HEK293 (cell line): ENCODE data around the gene MKI67.

Experiments used
- ATF2 ChIP-seq: fragments of 450-650 bp; formaldehyde crosslinking; IDR thresholded peaks from 2 replicates; pipeline ENCODE4 v1.5.1; 2016; ENCODE audit warnings: missing biosample characterization, missing genetic modification characterization, low read depth
- GLIS1 ChIP-seq: fragments of 450-650 bp; formaldehyde crosslinking; IDR thresholded peaks from 2 replicates; pipeline ENCODE4 v1.5.1; 2016; ENCODE audit warnings: missing biosample characterization, missing genetic modification characterization
- GLIS2 ChIP-seq: fragments of 450-650 bp; formaldehyde crosslinking; IDR thresholded peaks from 2 replicates; pipeline ENCODE4 v1.5.1; 2016; ENCODE audit warnings: missing biosample characterization, missing genetic modification characterization
- HOXA7 ChIP-seq: sonication (generic); formaldehyde crosslinking; IDR thresholded peaks from 2 replicates; pipeline ENCODE4 v1.8.1; 2022; ENCODE audit warnings: missing genetic modification reagents, borderline replicate concordance
- PRDM1 ChIP-seq: fragments of 450-650 bp; formaldehyde crosslinking; IDR thresholded peaks from 2 replicates; pipeline ENCODE4; 2016; ENCODE audit warnings: missing biosample characterization, missing genetic modification characterization
- SP7 ChIP-seq: fragments of 450-650 bp; formaldehyde crosslinking; IDR thresholded peaks from 2 replicates; pipeline ENCODE4 v1.5.1; 2016; ENCODE audit warnings: missing biosample characterization, missing genetic modification characterization
- TCF7L2 ChIP-seq: IDR thresholded peaks from 2 replicates; pipeline ENCODE4 v1.6.1; 2011; ENCODE audit warnings: low read depth, mild to moderate bottlenecking, inconsistent platforms, low read length, moderate library complexity, borderline replicate concordance
- ZBTB48 ChIP-seq: fragments of 450-650 bp; formaldehyde crosslinking; IDR thresholded peaks from 2 replicates; pipeline ENCODE4 v1.5.1; 2016; ENCODE audit warnings: missing biosample characterization, missing genetic modification characterization
- ZNF10 ChIP-seq: fragments of 450-650 bp; formaldehyde crosslinking; IDR thresholded peaks from 2 replicates; pipeline ENCODE4 v1.5.1; 2017; ENCODE audit warnings: missing biosample characterization, missing genetic modification characterization
- ZNF114 ChIP-seq: fragments of 450-650 bp; formaldehyde crosslinking; IDR thresholded peaks from 2 replicates; pipeline ENCODE4 v1.5.0; 2017; ENCODE audit warnings: missing biosample characterization, missing genetic modification characterization
- ZNF138 ChIP-seq: fragments of 450-650 bp; formaldehyde crosslinking; IDR thresholded peaks from 2 replicates; pipeline ENCODE4 v1.5.1; 2016; ENCODE audit warnings: missing biosample characterization, missing genetic modification characterization, borderline replicate concordance
- ZNF140 ChIP-seq: fragments of 450-650 bp; formaldehyde crosslinking; IDR thresholded peaks from 2 replicates; pipeline ENCODE4 v1.5.1; 2016; ENCODE audit warnings: missing biosample characterization, missing genetic modification characterization
- ZNF146 ChIP-seq: fragments of 450-650 bp; formaldehyde crosslinking; IDR thresholded peaks from 2 replicates; pipeline ENCODE4 v1.5.1; 2016; ENCODE audit warnings: missing biosample characterization, missing genetic modification characterization
- ZNF16 ChIP-seq: fragments of 450-650 bp; formaldehyde crosslinking; IDR thresholded peaks from 2 replicates; pipeline ENCODE4 v1.5.1; 2016; ENCODE audit warnings: low read depth, missing biosample characterization, missing genetic modification characterization
- ZNF18 ChIP-seq: fragments of 450-650 bp; formaldehyde crosslinking; IDR thresholded peaks from 2 replicates; pipeline ENCODE4 v1.5.1; 2016; ENCODE audit warnings: missing biosample characterization, missing genetic modification characterization
- ZNF202 ChIP-seq: fragments of 450-650 bp; formaldehyde crosslinking; IDR thresholded peaks from 2 replicates; pipeline ENCODE4 v1.5.1; 2016; ENCODE audit warnings: missing biosample characterization, missing genetic modification characterization, borderline replicate concordance
- ZNF221 ChIP-seq: fragments of 450-650 bp; formaldehyde crosslinking; IDR thresholded peaks from 2 replicates; pipeline ENCODE4 v1.5.1; 2017; ENCODE audit warnings: missing biosample characterization, missing genetic modification characterization, borderline replicate concordance
- ZNF341 ChIP-seq: fragments of 450-650 bp; formaldehyde crosslinking; IDR thresholded peaks from 2 replicates; pipeline ENCODE4; 2016; ENCODE audit warnings: low read depth, missing biosample characterization, missing genetic modification characterization
- ZNF354C ChIP-seq: fragments of 450-650 bp; formaldehyde crosslinking; IDR thresholded peaks from 2 replicates; pipeline ENCODE4 v1.5.1; 2016; ENCODE audit warnings: missing biosample characterization, missing genetic modification characterization, low read depth, borderline replicate concordance
- ZNF366 ChIP-seq: fragments of 450-650 bp; formaldehyde crosslinking; conservative IDR thresholded peaks from 2 replicates; pipeline ENCODE4 v1.5.1; 2016; ENCODE audit warnings: missing biosample characterization, missing genetic modification characterization
- ZNF48 ChIP-seq: fragments of 450-650 bp; formaldehyde crosslinking; IDR thresholded peaks from 2 replicates; pipeline ENCODE4 v1.5.1; 2016; ENCODE audit warnings: missing biosample characterization, missing genetic modification characterization
- ZNF514 ChIP-seq: fragments of 450-650 bp; formaldehyde crosslinking; IDR thresholded peaks from 2 replicates; pipeline ENCODE4 v1.5.1; 2016; ENCODE audit warnings: missing biosample characterization, missing genetic modification characterization
- ZNF530 ChIP-seq: fragments of 450-650 bp; formaldehyde crosslinking; IDR thresholded peaks from 2 replicates; pipeline ENCODE4 v1.5.1; 2016; ENCODE audit warnings: low read depth, missing biosample characterization, missing genetic modification characterization
- ZNF544 ChIP-seq: fragments of 450-650 bp; formaldehyde crosslinking; IDR thresholded peaks from 2 replicates; pipeline ENCODE4 v1.5.0; 2017; ENCODE audit warnings: missing biosample characterization, missing genetic modification characterization
- ZNF624 ChIP-seq: fragments of 450-650 bp; formaldehyde crosslinking; IDR thresholded peaks from 2 replicates; pipeline ENCODE4 v1.5.1; 2017; ENCODE audit warnings: missing biosample characterization, missing genetic modification characterization
- ZNF768 ChIP-seq: fragments of 450-650 bp; formaldehyde crosslinking; IDR thresholded peaks from 2 replicates; pipeline ENCODE4 v1.5.1; 2018; ENCODE audit warnings: missing biosample characterization, mild to moderate bottlenecking, missing genetic modification characterization
- ZNF776 ChIP-seq: fragments of 450-650 bp; formaldehyde crosslinking; IDR thresholded peaks from 2 replicates; pipeline ENCODE4 v1.5.0; 2017; ENCODE audit warnings: missing biosample characterization, missing genetic modification characterization, borderline replicate concordance
- ZNF792 ChIP-seq: fragments of 450-650 bp; formaldehyde crosslinking; IDR thresholded peaks from 2 replicates; pipeline ENCODE4 v1.5.1; 2016; ENCODE audit warnings: missing biosample characterization, missing genetic modification characterization
- ZNF843 ChIP-seq: fragments of 450-650 bp; formaldehyde crosslinking; IDR thresholded peaks from 2 replicates; pipeline ENCODE4 v1.5.1; 2016; ENCODE audit warnings: missing biosample characterization, missing genetic modification characterization
- TF ChIP-seq, protein P1 (sequence below): fragments of 450-650 bp; formaldehyde crosslinking; IDR thresholded peaks from 2 replicates; pipeline ENCODE4 v1.5.1; 2017; ENCODE audit warnings: missing biosample characterization, missing genetic modification characterization
- TF ChIP-seq, protein P2 (sequence below): fragments of 450-650 bp; formaldehyde crosslinking; IDR thresholded peaks from 2 replicates; pipeline ENCODE4 v1.5.1; 2017; ENCODE audit warnings: missing biosample characterization, missing genetic modification characterization
- TF ChIP-seq, protein P3 (sequence below): fragments of 450-650 bp; formaldehyde crosslinking; IDR thresholded peaks from 2 replicates; pipeline ENCODE4 v1.5.1; 2016; ENCODE audit warnings: missing biosample characterization, missing genetic modification characterization
- TF ChIP-seq, protein P4 (sequence below): fragments of 450-650 bp; formaldehyde crosslinking; IDR thresholded peaks from 2 replicates; pipeline ENCODE4 v1.5.1; 2017; ENCODE audit warnings: missing biosample characterization, missing genetic modification characterization

MKI67 gene

DNA sequence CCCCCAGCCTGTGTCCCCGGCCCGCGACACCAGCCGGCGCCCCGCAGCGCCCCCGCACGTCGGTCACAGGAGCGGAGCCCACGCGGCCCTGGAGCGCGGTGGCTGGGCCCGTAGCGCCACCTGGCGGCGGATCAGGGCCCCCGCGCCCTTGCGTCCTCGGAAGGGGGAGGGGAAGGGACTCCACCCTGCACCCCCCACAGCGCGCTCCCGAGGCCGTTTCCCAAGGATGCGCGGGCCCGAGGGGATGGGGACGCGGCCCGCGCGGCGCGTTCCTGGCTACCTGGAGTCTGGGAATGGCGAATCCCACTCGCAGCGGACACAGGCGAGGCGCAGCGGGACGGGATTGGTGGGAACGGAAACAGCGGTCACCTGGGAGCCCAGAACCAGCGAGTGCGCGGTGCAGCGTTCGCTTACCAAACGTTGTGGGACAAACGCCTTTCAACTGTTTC lies 23.8 kb upstream of the MKI67 start (continued):
- TF ChIP-seq ZNF354C (tag by site-specific recombination), result no peak
- no peak for TF ChIP-seq PRDM1 (tag by site-specific recombination)
- no peak for TF ChIP-seq ZNF776
- no peak for TF ChIP-seq TCF7L2
- no peak for TF ChIP-seq ZNF341 (tag by site-specific recombination)
- no peak for TF ChIP-seq ZNF202 (tag by site-specific recombination)
- TF ChIP-seq, protein P1, sequence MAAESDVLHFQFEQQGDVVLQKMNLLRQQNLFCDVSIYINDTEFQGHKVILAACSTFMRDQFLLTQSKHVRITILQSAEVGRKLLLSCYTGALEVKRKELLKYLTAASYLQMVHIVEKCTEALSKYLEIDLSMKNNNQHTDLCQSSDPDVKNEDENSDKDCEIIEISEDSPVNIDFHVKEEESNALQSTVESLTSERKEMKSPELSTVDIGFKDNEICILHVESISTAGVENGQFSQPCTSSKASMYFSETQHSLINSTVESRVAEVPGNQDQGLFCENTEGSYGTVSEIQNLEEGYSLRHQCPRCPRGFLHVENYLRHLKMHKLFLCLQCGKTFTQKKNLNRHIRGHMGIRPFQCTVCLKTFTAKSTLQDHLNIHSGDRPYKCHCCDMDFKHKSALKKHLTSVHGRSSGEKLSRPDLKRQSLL, result no peak
- TF ChIP-seq, protein P2, sequence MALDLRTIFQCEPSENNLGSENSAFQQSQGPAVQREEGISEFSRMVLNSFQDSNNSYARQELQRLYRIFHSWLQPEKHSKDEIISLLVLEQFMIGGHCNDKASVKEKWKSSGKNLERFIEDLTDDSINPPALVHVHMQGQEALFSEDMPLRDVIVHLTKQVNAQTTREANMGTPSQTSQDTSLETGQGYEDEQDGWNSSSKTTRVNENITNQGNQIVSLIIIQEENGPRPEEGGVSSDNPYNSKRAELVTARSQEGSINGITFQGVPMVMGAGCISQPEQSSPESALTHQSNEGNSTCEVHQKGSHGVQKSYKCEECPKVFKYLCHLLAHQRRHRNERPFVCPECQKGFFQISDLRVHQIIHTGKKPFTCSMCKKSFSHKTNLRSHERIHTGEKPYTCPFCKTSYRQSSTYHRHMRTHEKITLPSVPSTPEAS (tag by site-specific recombination), result no peak
- TF ChIP-seq ZNF10 (tag by site-specific recombination), result no peak
- no peak for TF ChIP-seq ZBTB48 (tag by site-specific recombination)
- TF ChIP-seq ZNF114 (tag by site-specific recombination), result no peak
- TF ChIP-seq, protein P3, sequence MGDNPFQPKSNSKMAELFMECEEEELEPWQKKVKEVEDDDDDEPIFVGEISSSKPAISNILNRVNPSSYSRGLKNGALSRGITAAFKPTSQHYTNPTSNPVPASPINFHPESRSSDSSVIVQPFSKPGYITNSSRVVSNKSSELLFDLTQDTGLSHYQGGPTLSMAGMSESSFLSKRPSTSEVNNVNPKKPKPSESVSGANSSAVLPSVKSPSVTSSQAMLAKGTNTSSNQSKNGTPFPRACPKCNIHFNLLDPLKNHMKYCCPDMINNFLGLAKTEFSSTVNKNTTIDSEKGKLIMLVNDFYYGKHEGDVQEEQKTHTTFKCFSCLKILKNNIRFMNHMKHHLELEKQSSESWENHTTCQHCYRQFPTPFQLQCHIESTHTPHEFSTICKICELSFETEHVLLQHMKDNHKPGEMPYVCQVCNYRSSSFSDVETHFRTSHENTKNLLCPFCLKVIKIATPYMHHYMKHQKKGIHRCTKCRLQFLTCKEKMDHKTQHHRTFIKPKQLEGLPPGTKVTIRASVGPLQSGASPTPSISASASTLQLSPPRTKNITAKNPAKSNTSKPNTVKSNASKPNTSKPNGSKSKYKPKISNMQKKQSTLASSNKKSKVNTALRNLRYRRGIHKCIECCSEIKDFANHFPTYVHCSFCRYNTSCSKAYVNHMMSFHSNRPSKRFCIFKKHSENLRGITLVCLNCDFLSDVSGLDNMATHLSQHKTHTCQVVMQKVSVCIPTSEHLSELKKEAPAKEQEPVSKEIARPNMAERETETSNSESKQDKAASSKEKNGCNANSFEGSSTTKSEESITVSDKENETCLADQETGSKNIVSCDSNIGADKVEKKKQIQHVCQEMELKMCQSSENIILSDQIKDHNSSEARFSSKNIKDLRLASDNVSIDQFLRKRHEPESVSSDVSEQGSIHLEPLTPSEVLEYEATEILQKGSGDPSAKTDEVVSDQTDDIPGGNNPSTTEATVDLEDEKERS (tag by site-specific recombination), result no peak
- TF ChIP-seq, protein P4, sequence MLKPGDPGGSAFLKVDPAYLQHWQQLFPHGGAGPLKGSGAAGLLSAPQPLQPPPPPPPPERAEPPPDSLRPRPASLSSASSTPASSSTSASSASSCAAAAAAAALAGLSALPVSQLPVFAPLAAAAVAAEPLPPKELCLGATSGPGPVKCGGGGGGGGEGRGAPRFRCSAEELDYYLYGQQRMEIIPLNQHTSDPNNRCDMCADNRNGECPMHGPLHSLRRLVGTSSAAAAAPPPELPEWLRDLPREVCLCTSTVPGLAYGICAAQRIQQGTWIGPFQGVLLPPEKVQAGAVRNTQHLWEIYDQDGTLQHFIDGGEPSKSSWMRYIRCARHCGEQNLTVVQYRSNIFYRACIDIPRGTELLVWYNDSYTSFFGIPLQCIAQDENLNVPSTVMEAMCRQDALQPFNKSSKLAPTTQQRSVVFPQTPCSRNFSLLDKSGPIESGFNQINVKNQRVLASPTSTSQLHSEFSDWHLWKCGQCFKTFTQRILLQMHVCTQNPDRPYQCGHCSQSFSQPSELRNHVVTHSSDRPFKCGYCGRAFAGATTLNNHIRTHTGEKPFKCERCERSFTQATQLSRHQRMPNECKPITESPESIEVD (tag by site-specific recombination), result no peak
- peak; percentile 64 for TF ChIP-seq GLIS1
- TF ChIP-seq ZNF792 (tag by site-specific recombination), result no peak
- no peak for TF ChIP-seq ZNF140
- no peak for TF ChIP-seq ZNF16 (tag by site-specific recombination)
- no peak for TF ChIP-seq ZNF138
- no peak for TF ChIP-seq ZNF768 (tag by site-specific recombination)
- TF ChIP-seq ATF2, result no peak
- no peak for TF ChIP-seq ZNF624 (tag by site-specific recombination)
- no peak for TF ChIP-seq ZNF48 (tag by site-specific recombination)
- no peak for TF ChIP-seq ZNF530
- no peak for TF ChIP-seq HOXA7
- peak; percentile 38; the same call in 1 of the 2 replicates for TF ChIP-seq SP7
- no peak for TF ChIP-seq ZNF514 (tag by site-specific recombination)
- TF ChIP-seq ZNF146 (tag by site-specific recombination), result no peak
- TF ChIP-seq ZNF221 (tag by site-specific recombination), result no peak
- no peak for TF ChIP-seq ZNF366
- no peak for TF ChIP-seq ZNF18 (tag by site-specific recombination)
- peak; percentile 93 for TF ChIP-seq GLIS2 (tag by site-specific recombination)
- TF ChIP-seq ZNF544, result no peak
- 0 out of 2 replicates have a peak, but pooled peaks have one; percentile 38 for TF ChIP-seq ZNF843 (tag by site-specific recombination)
